Stimulated activated naive CD8-positive, alpha-beta T cell treated with anti-CD3 and anti-CD28 coated beads, Interleukin-15, Interleukin-2, amounts not matched to agents 100 ng/mL and 50 ng/mL, for 24 hours (primary cell): ENCODE data around the gene IZUMO1R.
"Not testable (repeated sequence)": the region's sequence is repeated elsewhere in the genome, so short reads cannot be mapped to it uniquely, and the experiment has no call there.

Experiments used
- H3K27ac Mint-ChIP-seq: one replicate; pipeline ENCODE4 v1.8.0; 2021; ENCODE audit warnings: mild to moderate bottlenecking, mixed read lengths
- H3K27me3 Mint-ChIP-seq: one replicate; pipeline ENCODE4 v1.8.0; 2021; ENCODE audit warnings: mixed read lengths
- H3K36me3 Mint-ChIP-seq: one replicate; pipeline ENCODE4 v1.8.0; 2021; ENCODE audit warnings: low read depth, mixed read lengths
- H3K4me1 Mint-ChIP-seq: one replicate; pipeline ENCODE4 v1.8.0; 2021; ENCODE audit warnings: low read depth, mixed read lengths
- H3K4me3 Mint-ChIP-seq: one replicate; pipeline ENCODE4 v1.8.0; 2021; ENCODE audit warnings: mild to moderate bottlenecking, mixed read lengths
- H3K9me3 Mint-ChIP-seq: one replicate; pipeline ENCODE4 v1.8.0; 2021; ENCODE audit warnings: mixed read lengths

The IZUMO1R gene

GRCh38 chr11:94303966-94304958 is at the start of gene IZUMO1R:
TSS of gene IZUMO1R (plus strand) at chr11:94304580. CDS start at chr11:94305637, 1,057 bp downstream.
- Mint-ChIP-seq H3K36me3 (no peaks in the 10 kb centered on the region), H3K4me1 (no peaks in the 10 kb centered on the region), H3K9me3 (no peaks in the 10 kb centered on the region), H3K27ac (no peak within 1 kb of the TSS), H3K27me3 (peaks cover 8% of the 10 kb centered on the region), H3K4me3 (no peak within 1 kb of the TSS)

GRCh38 chr11:94271885-94272372 is 32.5 kb upstream of the IZUMO1R start:
- Mint-ChIP-seq H3K27ac (no peak overlapping the region), H3K36me3 (no peaks in the 10 kb centered on the region), H3K9me3 (peaks cover 10% of the 10 kb centered on the region), H3K27me3 (no peaks in the 10 kb centered on the region), H3K4me1 (no peaks in the 10 kb centered on the region), H3K4me3 (no peak overlapping the region)

- Mint-ChIP-seq H3K9me3 (peaks cover 8% of the 10 kb centered on the region), H3K36me3 (no peaks in the 10 kb centered on the region), H3K27ac (no peak overlapping the region), H3K4me3 (no peak overlapping the region), H3K4me1 (no peaks in the 10 kb centered on the region), H3K27me3 (no peaks in the 10 kb centered on the region)
Measured at GRCh38 chr11:94272738-94273313, 31.6 kb upstream of the IZUMO1R start.

- H3K4me1 Mint-ChIP-seq, result no peaks in the 10 kb centered on the region
- H3K36me3 Mint-ChIP-seq, result no peaks in the 10 kb centered on the region
- H3K27me3 Mint-ChIP-seq, result no peaks in the 10 kb centered on the region
- peaks cover under 1% of the 10 kb centered on the region for H3K9me3 Mint-ChIP-seq
- no peak overlapping the region for H3K4me3 Mint-ChIP-seq
- H3K27ac Mint-ChIP-seq, result no peak overlapping the region
Measured at GRCh38 chr11:94275961-94276360, 28.4 kb upstream of the IZUMO1R start.

GRCh38 chr11:94276943-94277342 is 27.4 kb upstream of the IZUMO1R start:
- Mint-ChIP-seq H3K9me3 (no peaks in the 10 kb centered on the region), H3K4me1 (no peaks in the 10 kb centered on the region), H3K27me3 (no peaks in the 10 kb centered on the region), H3K36me3 (no peaks in the 10 kb centered on the region), H3K27ac (no peak overlapping the region), H3K4me3 (no peak overlapping the region)

- H3K9me3 Mint-ChIP-seq, H3K27me3 Mint-ChIP-seq, H3K4me1 Mint-ChIP-seq, H3K36me3 Mint-ChIP-seq, H3K27ac Mint-ChIP-seq, H3K4me3 Mint-ChIP-seq: not testable (repeated sequence)
Measured at GRCh38 chr11:94278207-94278606, 26.2 kb upstream of the IZUMO1R start.

GRCh38 chr11:94279996-94280395 is 24.4 kb upstream of the IZUMO1R start:
- Mint-ChIP-seq H3K9me3 (no peaks in the 10 kb centered on the region), H3K4me3 (no peak overlapping the region), H3K4me1 (no peaks in the 10 kb centered on the region), H3K27ac (no peak overlapping the region), H3K36me3 (no peaks in the 10 kb centered on the region), H3K27me3 (no peaks in the 10 kb centered on the region)

GRCh38 chr11:94281324-94281723 is 23.1 kb upstream of the IZUMO1R start:
- Mint-ChIP-seq H3K4me1 (no peaks in the 10 kb centered on the region), H3K4me3 (no peak overlapping the region), H3K27me3 (no peaks in the 10 kb centered on the region), H3K27ac (no peak overlapping the region), H3K36me3 (no peaks in the 10 kb centered on the region), H3K9me3 (no peaks in the 10 kb centered on the region)

- Mint-ChIP-seq H3K4me1 (no peaks in the 10 kb centered on the region), H3K27ac (no peak overlapping the region)
Measured at GRCh38 chr11:94283678-94284077, 20.7 kb upstream of the IZUMO1R start.

GRCh38 chr11:94295534-94295933 is 8.8 kb upstream of the IZUMO1R start:
- Mint-ChIP-seq H3K27me3 (peaks cover 18% of the 10 kb centered on the region), H3K4me3 (no peak overlapping the region), H3K9me3 (peaks cover 10% of the 10 kb centered on the region), H3K36me3 (no peaks in the 10 kb centered on the region), H3K27ac (no peak overlapping the region), H3K4me1 (no peaks in the 10 kb centered on the region)

More at GRCh38 chr11:94283678-94284077, 20.7 kb upstream of the IZUMO1R start:
- Mint-ChIP-seq H3K27me3 (no peaks in the 10 kb centered on the region), H3K9me3 (no peaks in the 10 kb centered on the region), H3K4me3 (no peak overlapping the region), H3K36me3 (no peaks in the 10 kb centered on the region)

- H3K27ac Mint-ChIP-seq, result no peak overlapping the region
- H3K4me3 Mint-ChIP-seq, result no peak overlapping the region
- no peaks in the 10 kb centered on the region for H3K4me1 Mint-ChIP-seq
- H3K36me3 Mint-ChIP-seq, result no peaks in the 10 kb centered on the region
- H3K27me3 Mint-ChIP-seq, result peaks cover 23% of the 10 kb centered on the region
- no peaks in the 10 kb centered on the region for H3K9me3 Mint-ChIP-seq
Measured at GRCh38 chr11:94297985-94298576, 6.3 kb upstream of the IZUMO1R start.

- Mint-ChIP-seq H3K36me3 (no peaks in the 10 kb centered on the region), H3K27ac (no peak overlapping the region), H3K9me3 (no peaks in the 10 kb centered on the region), H3K4me1 (no peaks in the 10 kb centered on the region), H3K4me3 (no peak overlapping the region), H3K27me3 (peaks cover 18% of the 10 kb centered on the region)
Measured at GRCh38 chr11:94302776-94303175, 1.6 kb upstream of the IZUMO1R start.

- H3K4me1 Mint-ChIP-seq, result no peaks in the 10 kb centered on the region
- no peak overlapping the region for H3K27ac Mint-ChIP-seq
- no peaks in the 10 kb centered on the region for H3K36me3 Mint-ChIP-seq
- no peak overlapping the region for H3K4me3 Mint-ChIP-seq
- peaks cover 7% of the 10 kb centered on the region for H3K27me3 Mint-ChIP-seq
- H3K9me3 Mint-ChIP-seq, result no peaks in the 10 kb centered on the region
Measured at GRCh38 chr11:94305146-94305545, 766 bp downstream of the IZUMO1R start.

GRCh38 chr11:94307101-94307791 is 2.9 kb downstream of the IZUMO1R start:
- Mint-ChIP-seq H3K27me3 (peaks cover 6% of the 10 kb centered on the region), H3K9me3 (no peaks in the 10 kb centered on the region), H3K27ac (no peak overlapping the region), H3K4me1 (no peaks in the 10 kb centered on the region), H3K36me3 (no peaks in the 10 kb centered on the region), H3K4me3 (no peak overlapping the region)
